ENCODE measurements around the gene SUSD6. TPM values are rescaled to one million over a fixed set of nuclear protein-coding genes. Genes with fewer than 3 reads are reported as not detected.

SUSD6 gene
- total RNA-seq, 3 donors from 2014 or later (not counting 1 experiment from before 2014, with no cell fraction given): 119 to 144 (median 140) TPM

GRCh38 chr14:69657950-69658355 is 46.6 kb downstream of the SUSD6 start:
- Histone ChIP-seq H3K4me1 (ENCODE audit: control insufficient read depth, insufficient read depth, low read length) (peaks cover 36% of the 10 kb centered on the region), H3K27me3 (ENCODE audit: control insufficient read depth, insufficient read depth, low read length) (no peaks in the 10 kb centered on the region), H3K9me3 (ENCODE audit: control insufficient read depth, insufficient read depth, low read length) (no peaks in the 10 kb centered on the region), H3K36me3 (ENCODE audit: control insufficient read depth, insufficient read depth, low read length) (peaks cover 18% of the 10 kb centered on the region), H3K4me3 (ENCODE audit: low read length) (no peak overlapping the region), H3K27ac (ENCODE audit: low read length) (no peak overlapping the region)
- intact Hi-C loops (cut with micrococcal nuclease): loop anchor here (2.0 kb wide), 1 partner anchor 13 kb away; no protein-coding TSS in a partner anchor
- no peaks in the 10 kb centered on the region for H3K9me3 Mint-ChIP-seq
- WGBS (ENCODE audit: insufficient coverage): 93% methylated on average over 9 of the region's 9 CpGs
- TF ChIP-seq CTCF (IDR thresholded peaks at IDR 0.05): no peak
- no peak for ATAC-seq
- peak overlapping the region; percentile 51 to 87 for H3K27ac Mint-ChIP-seq
- no peaks in the 10 kb centered on the region for H3K36me3 Mint-ChIP-seq
- no peak overlapping the region for H3K4me3 Mint-ChIP-seq
- H3K4me1 Mint-ChIP-seq: peaks cover 96 to 100% of the 10 kb centered on the region in 2 donors
- no peak for DNase-seq
- no peaks in the 10 kb centered on the region for H3K27me3 Mint-ChIP-seq (ENCODE audit: low read depth in 2 of 2)

- intact Hi-C loops (cut with micrococcal nuclease): no loop called here
- WGBS (ENCODE audit: insufficient coverage): 83% methylated on average over 7 of the region's 8 CpGs
- Histone ChIP-seq H3K27ac (ENCODE audit: low read length) (no peak overlapping the region), H3K9me3 (ENCODE audit: control insufficient read depth, insufficient read depth, low read length) (no peaks in the 10 kb centered on the region), H3K27me3 (ENCODE audit: control insufficient read depth, insufficient read depth, low read length) (no peaks in the 10 kb centered on the region), H3K4me3 (ENCODE audit: low read length) (no peak overlapping the region), H3K4me1 (ENCODE audit: control insufficient read depth, insufficient read depth, low read length) (peaks cover 36% of the 10 kb centered on the region), H3K36me3 (ENCODE audit: control insufficient read depth, insufficient read depth, low read length) (peaks cover 18% of the 10 kb centered on the region)
- ATAC-seq (peak in 1 of 3 donors; percentile 55), DNase-seq (no peak)
- no peak for TF ChIP-seq CTCF (IDR thresholded peaks at IDR 0.05)
- Mint-ChIP-seq H3K4me3 (no peak overlapping the region), H3K27me3 (ENCODE audit: low read depth in 2 of 2) (no peaks in the 10 kb centered on the region), H3K9me3 (no peaks in the 10 kb centered on the region), H3K36me3 (no peaks in the 10 kb centered on the region), H3K27ac (peak overlapping the region; percentile 51 to 87), H3K4me1 (peaks cover 97 to 100% of the 10 kb centered on the region in 2 donors)
Observed at GRCh38 chr14:69658664-69659261, 47.4 kb downstream of the SUSD6 start.

GRCh38 chr14:69660344-69661193 is 49.2 kb downstream of the SUSD6 start:
- peak overlapping the region; percentile 31 for H3K4me3 Mint-ChIP-seq

More at GRCh38 chr14:69660344-69661193, 49.2 kb downstream of the SUSD6 start:
- Histone ChIP-seq H3K4me1 (ENCODE audit: control insufficient read depth, insufficient read depth, low read length) (peaks cover 39% of the 10 kb centered on the region), H3K27ac (ENCODE audit: low read length) (no peak overlapping the region), H3K36me3 (ENCODE audit: control insufficient read depth, insufficient read depth, low read length) (peaks cover 23% of the 10 kb centered on the region), H3K9me3 (ENCODE audit: control insufficient read depth, insufficient read depth, low read length) (no peaks in the 10 kb centered on the region), H3K27me3 (ENCODE audit: control insufficient read depth, insufficient read depth, low read length) (no peaks in the 10 kb centered on the region), H3K4me3 (ENCODE audit: low read length) (no peak overlapping the region)
- Mint-ChIP-seq H3K36me3 (no peaks in the 10 kb centered on the region), H3K4me1 (peaks cover 98 to 100% of the 10 kb centered on the region in 2 donors), H3K27ac (peak overlapping the region; percentile 83 to 87), H3K9me3 (no peaks in the 10 kb centered on the region), H3K27me3 (ENCODE audit: low read depth in 2 of 2) (no peaks in the 10 kb centered on the region)
- WGBS (ENCODE audit: insufficient coverage): 84% methylated on average over 2 of the region's 2 CpGs
- intact Hi-C loops (cut with micrococcal nuclease): no loop called here
- TF ChIP-seq CTCF (IDR thresholded peaks at IDR 0.05): no peak
- ATAC-seq: peak; percentile 55 to 76 (median 61)
- no peak for DNase-seq
